ENCODE data around the gene FBXL19.

DNA sequence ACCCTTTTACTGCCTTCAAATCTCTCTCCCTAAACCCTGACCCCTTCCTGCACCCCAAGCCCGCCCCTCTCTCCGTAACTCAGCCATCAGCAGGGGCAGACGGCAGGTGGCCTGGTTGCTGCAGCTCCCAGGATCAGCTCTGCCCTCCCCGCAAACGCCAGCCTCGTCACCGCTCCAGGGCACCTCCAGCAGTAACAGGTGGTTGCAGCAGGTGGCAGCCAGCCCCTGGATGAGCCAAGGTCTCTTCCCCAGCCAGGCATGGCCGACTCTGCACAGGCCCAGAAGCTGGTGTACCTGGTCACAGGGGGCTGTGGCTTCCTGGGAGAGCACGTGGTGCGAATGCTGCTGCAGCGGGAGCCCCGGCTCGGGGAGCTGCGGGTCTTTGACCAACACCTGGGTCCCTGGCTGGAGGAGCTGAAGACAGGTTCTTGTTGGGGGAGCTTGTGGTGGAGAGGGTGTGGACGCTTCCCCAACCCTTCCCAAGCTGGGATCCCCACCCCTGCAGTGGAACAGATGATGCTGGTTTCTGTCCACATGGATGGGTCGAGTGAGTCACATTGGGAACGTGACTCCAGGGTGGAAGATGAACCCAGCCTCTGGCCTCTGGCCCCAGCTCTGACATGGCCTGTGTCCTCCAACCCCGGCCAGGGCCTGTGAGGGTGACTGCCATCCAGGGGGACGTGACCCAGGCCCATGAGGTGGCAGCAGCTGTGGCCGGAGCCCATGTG, 62.2 kb downstream of the FBXL19 start:
- TF ChIP-seq, protein P1, sequence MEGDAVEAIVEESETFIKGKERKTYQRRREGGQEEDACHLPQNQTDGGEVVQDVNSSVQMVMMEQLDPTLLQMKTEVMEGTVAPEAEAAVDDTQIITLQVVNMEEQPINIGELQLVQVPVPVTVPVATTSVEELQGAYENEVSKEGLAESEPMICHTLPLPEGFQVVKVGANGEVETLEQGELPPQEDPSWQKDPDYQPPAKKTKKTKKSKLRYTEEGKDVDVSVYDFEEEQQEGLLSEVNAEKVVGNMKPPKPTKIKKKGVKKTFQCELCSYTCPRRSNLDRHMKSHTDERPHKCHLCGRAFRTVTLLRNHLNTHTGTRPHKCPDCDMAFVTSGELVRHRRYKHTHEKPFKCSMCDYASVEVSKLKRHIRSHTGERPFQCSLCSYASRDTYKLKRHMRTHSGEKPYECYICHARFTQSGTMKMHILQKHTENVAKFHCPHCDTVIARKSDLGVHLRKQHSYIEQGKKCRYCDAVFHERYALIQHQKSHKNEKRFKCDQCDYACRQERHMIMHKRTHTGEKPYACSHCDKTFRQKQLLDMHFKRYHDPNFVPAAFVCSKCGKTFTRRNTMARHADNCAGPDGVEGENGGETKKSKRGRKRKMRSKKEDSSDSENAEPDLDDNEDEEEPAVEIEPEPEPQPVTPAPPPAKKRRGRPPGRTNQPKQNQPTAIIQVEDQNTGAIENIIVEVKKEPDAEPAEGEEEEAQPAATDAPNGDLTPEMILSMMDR (IDR thresholded peaks at IDR 0.05; ENCODE audit: low read depth, low read length), result no peak
- TF ChIP-seq POLR2A (IDR thresholded peaks at IDR 0.05; ENCODE audit: extremely low read depth, insufficient read length), result no peak

Measured in NB4 (cell line).